IPS-15b (cell line): ENCODE measurements around the gene SMOC1.

Experiments
- H3K27me3 ChIP-seq: one replicate; pipeline ENCODE4 v1.6.1; 2013; ENCODE audit warnings: low read length; ENCODE audit not compliant: control insufficient read depth, insufficient read depth
- H3K36me3 ChIP-seq: one replicate; pipeline ENCODE4 v1.6.1; 2013; ENCODE audit warnings: low read length; ENCODE audit not compliant: control insufficient read depth, insufficient read depth
- H3K4me1 ChIP-seq: one replicate; pipeline ENCODE4 v1.6.1; 2013; ENCODE audit warnings: mild to moderate bottlenecking, low read length; ENCODE audit not compliant: control insufficient read depth, insufficient read depth
- H3K4me3 ChIP-seq: one replicate; pipeline ENCODE4 v1.5.1; 2013; ENCODE audit warnings: low read depth, low read length
- H3K9ac ChIP-seq: one replicate; pipeline ENCODE4 v1.6.1; 2013; ENCODE audit warnings: low read depth, mild to moderate bottlenecking, low read length
- H3K9me3 ChIP-seq: one replicate; pipeline ENCODE4 v1.6.1; 2013; ENCODE audit warnings: mild to moderate bottlenecking, low read length; ENCODE audit not compliant: control insufficient read depth, insufficient read depth

The SMOC1 gene

DNA sequence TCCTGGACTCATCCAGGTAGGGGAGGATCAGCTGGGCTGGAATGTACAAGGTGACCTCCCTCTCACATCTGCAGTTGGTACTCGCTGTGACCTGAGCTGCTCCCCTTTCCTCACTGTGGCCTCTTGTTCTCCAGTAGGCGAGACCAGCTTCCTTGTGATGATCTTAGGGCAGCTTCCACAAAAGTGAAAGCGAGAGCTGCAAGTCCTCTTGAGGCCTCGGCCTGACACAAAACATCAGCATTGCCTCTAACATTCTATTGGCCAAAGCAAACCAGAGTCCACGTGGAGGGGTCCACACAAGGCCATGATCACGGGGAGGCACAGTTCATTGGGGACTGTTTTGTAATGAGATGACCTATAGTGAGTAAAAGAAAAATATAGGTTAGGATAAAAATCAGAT lies 127.5 kb downstream of the SMOC1 start:
- Histone ChIP-seq H3K36me3 (no peaks in the 10 kb centered on the region), H3K9ac (no peak overlapping the region), H3K4me3 (no peak overlapping the region), H3K27me3 (no peaks in the 10 kb centered on the region), H3K4me1 (no peaks in the 10 kb centered on the region), H3K9me3 (no peaks in the 10 kb centered on the region)

DNA sequence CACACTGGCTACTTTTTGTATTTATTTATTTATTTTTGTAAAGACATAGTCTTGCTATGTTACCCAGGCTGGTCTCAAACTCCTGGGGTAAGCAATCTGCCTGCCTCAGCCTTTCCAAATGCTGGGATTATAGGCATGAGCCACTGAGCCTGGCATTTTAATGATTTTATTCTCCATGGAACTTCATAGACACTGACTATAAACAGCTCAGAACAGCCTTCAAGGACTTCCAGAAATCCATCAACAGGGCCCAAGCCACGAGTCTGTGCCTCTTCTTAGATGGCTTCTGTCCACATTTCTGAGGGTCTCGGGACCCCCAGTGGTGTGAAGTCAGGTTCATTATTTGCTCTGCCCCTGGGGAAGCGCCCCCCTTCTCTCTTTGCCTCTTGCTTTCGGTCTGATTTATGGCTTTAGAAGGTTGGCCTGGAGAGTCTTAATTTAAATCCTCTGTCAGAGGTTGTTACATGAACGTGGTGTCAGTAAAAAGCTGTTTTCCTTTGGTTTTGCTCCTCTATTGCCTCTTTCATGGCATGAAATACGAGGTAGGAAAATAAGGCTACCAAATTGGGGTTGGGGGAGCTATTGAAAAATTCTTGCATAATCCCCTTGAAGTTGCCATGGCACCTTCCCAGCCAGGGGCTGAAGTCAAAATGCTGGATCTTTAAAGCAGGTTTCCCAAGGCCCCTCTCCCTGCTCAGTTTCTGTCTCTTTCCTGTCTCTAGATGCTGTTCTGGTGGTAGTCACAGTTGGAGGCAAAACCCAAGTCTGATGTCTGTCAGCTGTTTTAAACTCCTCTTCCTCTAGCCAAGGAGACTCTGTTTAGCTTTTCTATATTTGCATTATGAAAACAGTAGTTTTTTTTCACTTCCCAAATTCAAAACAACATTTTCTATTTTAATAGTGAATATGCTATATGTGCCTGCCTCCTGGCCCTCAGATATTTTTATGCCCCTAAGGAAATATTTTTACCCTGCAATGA lies 129.4 kb downstream of the SMOC1 start:
- Histone ChIP-seq H3K27me3 (no peaks in the 10 kb centered on the region), H3K4me1 (no peaks in the 10 kb centered on the region), H3K4me3 (no peak overlapping the region), H3K9me3 (no peaks in the 10 kb centered on the region), H3K36me3 (no peaks in the 10 kb centered on the region), H3K9ac (no peak overlapping the region)

GRCh38 chr14:70009961-70010360 lies 130.7 kb downstream of the SMOC1 start:
- Histone ChIP-seq H3K9me3 (no peaks in the 10 kb centered on the region), H3K9ac (no peak overlapping the region), H3K27me3 (no peaks in the 10 kb centered on the region), H3K36me3 (no peaks in the 10 kb centered on the region), H3K4me3 (no peak overlapping the region), H3K4me1 (no peaks in the 10 kb centered on the region)

DNA sequence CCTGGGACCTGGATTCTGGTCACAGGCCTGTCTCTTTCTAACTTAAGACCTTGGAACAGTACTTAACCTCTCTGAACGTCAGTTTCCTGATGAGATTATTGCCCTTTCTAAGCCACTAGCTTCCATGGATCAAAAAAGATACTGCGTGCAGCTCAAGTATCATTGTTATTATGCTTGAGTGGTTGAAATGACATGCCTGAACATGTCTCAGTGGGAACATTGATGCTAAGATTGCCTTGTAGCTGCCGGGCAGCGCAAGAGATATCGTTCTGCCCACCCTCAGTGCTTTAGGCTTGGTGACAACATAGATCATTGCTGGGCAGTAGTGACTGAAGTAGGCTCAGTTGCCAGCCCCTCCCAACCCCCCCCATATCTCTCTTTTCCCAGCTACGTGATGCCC lies 131.9 kb downstream of the SMOC1 start:
- Histone ChIP-seq H3K9me3 (no peaks in the 10 kb centered on the region), H3K9ac (no peak overlapping the region), H3K4me1 (no peaks in the 10 kb centered on the region), H3K36me3 (no peaks in the 10 kb centered on the region), H3K27me3 (no peaks in the 10 kb centered on the region), H3K4me3 (no peak overlapping the region)

DNA sequence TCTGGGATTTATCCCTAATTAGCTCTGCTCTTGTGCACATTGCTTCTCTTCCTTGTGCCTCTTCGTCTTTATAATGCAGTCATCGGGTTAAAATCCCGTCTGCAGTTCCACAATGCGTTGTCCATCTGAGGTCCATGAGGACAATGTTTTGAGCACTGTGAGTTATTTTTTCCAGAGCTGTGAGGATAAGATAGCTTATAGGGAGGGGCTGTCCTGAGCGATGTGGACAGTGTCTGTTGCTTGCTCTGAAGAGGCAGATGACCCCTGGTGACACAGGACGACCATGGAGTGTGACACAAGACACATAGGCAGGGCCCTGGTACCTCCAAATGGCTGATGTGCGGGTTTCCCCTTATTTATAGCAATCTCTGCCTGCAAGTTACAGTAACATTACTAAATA lies 132.5 kb downstream of the SMOC1 start:
- Histone ChIP-seq H3K27me3 (no peaks in the 10 kb centered on the region), H3K4me1 (no peaks in the 10 kb centered on the region), H3K36me3 (no peaks in the 10 kb centered on the region), H3K4me3 (no peak overlapping the region), H3K9ac (no peak overlapping the region), H3K9me3 (no peaks in the 10 kb centered on the region)

DNA sequence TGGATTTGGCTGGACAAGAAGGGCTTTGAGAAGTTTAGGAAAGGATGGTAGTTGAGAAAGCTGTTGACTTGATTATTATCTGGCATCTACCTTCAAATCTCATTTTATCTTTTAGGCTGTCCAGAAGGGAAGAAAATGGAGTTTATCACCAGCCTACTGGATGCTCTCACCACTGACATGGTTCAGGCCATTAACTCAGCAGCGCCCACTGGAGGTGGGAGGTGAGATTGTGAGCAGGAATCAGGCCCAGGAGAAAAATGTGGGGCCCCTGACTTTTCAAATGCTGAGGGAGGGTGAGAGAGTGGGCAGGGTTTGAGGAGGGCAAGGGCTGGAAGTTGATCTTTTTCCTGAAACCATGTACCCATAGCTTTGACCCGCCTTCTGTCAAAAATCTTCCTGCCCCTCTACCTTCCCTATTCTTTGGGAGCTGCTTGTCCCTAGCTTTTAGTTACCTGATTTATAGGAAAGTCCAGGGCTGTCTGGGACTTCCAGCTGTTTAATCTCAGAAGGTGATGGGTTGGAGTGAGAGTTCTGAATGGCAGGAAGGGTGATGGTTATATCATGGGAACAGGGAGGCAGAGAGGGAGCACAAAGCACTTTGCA lies 134.2 kb downstream of the SMOC1 start:
- Histone ChIP-seq H3K36me3 (no peaks in the 10 kb centered on the region), H3K4me1 (no peaks in the 10 kb centered on the region), H3K9me3 (no peaks in the 10 kb centered on the region), H3K4me3 (no peak overlapping the region), H3K9ac (no peak overlapping the region), H3K27me3 (no peaks in the 10 kb centered on the region)

DNA sequence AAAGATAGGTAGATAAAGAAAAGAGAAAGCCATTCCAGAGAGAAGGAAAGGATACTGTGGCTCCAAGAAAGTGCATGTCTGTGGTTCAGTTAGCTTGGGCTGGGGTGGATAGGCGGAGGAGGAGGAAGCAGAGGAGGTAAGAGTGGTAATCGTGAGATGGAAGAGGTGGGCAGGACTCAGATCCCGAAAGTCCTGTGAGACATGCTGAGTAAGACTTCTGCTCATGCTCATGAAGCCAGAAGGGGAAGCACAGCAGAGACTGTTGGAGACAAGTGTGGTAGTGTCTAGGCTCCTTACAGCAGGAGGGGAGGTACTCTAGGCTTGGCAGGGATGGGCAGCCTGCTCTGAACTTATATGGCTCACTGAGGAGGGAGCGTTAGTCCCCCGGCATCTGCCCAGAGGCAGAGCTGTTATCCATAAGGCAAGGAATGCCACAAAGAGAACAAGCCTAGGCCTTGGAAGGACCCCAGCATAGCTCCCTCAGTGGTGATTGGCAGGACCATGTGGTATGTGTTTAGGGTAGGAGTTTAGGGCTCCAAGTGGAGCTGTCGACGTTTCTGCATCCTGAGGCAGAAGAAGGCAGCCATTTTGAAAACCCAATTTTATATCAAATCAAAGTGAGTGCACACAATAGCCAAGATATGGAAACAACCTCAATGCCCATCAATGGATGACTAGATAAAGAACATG lies 135.3 kb downstream of the SMOC1 start:
- no peak overlapping the region for H3K9ac ChIP-seq
- H3K27me3 ChIP-seq = no peaks in the 10 kb centered on the region
- H3K36me3 ChIP-seq = no peaks in the 10 kb centered on the region

DNA sequence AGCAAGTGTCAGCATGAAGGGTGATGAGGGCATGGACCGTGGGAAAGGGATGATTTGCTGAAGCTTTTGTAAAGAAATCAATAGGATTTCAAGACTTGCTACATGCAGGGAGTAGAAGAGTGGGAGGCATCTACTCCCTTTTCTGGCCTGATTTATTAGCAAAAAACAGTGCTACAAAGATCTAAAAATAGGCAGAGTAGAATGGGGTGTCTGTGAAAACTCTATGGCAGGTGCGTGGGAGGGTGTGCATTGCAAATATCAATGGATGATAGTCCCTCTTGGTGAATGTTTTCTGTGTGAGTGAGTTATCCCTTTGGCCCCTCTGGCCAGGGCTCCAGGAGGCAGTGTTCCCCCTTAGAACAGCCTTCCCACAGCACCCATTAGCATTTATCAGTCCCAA lies 139.0 kb downstream of the SMOC1 start:
- Histone ChIP-seq H3K4me1 (no peaks in the 10 kb centered on the region), H3K9me3 (no peaks in the 10 kb centered on the region), H3K27me3 (no peaks in the 10 kb centered on the region), H3K9ac (no peak overlapping the region), H3K4me3 (no peak overlapping the region), H3K36me3 (no peaks in the 10 kb centered on the region)

More for the DNA sequence above, 135.3 kb downstream of the SMOC1 start:
- H3K4me3 ChIP-seq = no peak overlapping the region
- H3K9me3 ChIP-seq = no peaks in the 10 kb centered on the region
- no peaks in the 10 kb centered on the region for H3K4me1 ChIP-seq

GRCh38 chr14:70018713-70019211 lies 139.5 kb downstream of the SMOC1 start:
- Histone ChIP-seq H3K4me3 (no peak overlapping the region), H3K9me3 (no peaks in the 10 kb centered on the region), H3K9ac (no peak overlapping the region), H3K27me3 (no peaks in the 10 kb centered on the region), H3K36me3 (no peaks in the 10 kb centered on the region), H3K4me1 (no peaks in the 10 kb centered on the region)

- Histone ChIP-seq H3K4me1 (no peaks in the 10 kb centered on the region), H3K36me3 (no peaks in the 10 kb centered on the region), H3K9me3 (no peaks in the 10 kb centered on the region), H3K9ac (no peak overlapping the region), H3K27me3 (no peaks in the 10 kb centered on the region), H3K4me3 (no peak overlapping the region)
Observed at GRCh38 chr14:70019695-70020094, 140.5 kb downstream of the SMOC1 start.

GRCh38 chr14:70020352-70021170 lies 141.3 kb downstream of the SMOC1 start:
- Histone ChIP-seq H3K4me1 (no peaks in the 10 kb centered on the region), H3K9me3 (no peaks in the 10 kb centered on the region), H3K36me3 (no peaks in the 10 kb centered on the region), H3K4me3 (no peak overlapping the region), H3K27me3 (no peaks in the 10 kb centered on the region), H3K9ac (no peak overlapping the region)
